Activated CD4-positive, alpha-beta T cell treated with anti-CD3 and anti-CD28 coated beads, Interleukin-2, amount 10 ng/mL, durations not matched to agents 24 days and 14 days (primary cell): ENCODE results near the gene AFG1L. TPM values are rescaled to one million over a fixed set of nuclear protein-coding genes. Genes with fewer than 3 reads are reported as not detected.
"Not testable (repeated sequence)": the region's sequence is repeated elsewhere in the genome, so short reads cannot be mapped to it uniquely, and the experiment has no call there.

Experiments
- DNase-seq: peaks from one replicate; pipeline ENCODE4 v3.0.0; 2022
- H3K27ac Mint-ChIP-seq: one replicate; pipeline ENCODE4 v1.8.0; 2022; ENCODE audit warnings: mild to moderate bottlenecking, mixed read lengths
- H3K27me3 Mint-ChIP-seq: one replicate; pipeline ENCODE4 v1.8.0; 2022; ENCODE audit warnings: mixed read lengths
- H3K36me3 Mint-ChIP-seq: one replicate; pipeline ENCODE4 v1.8.0; 2022; ENCODE audit warnings: low read depth, mild to moderate bottlenecking, mixed read lengths
- H3K4me1 Mint-ChIP-seq: one replicate; pipeline ENCODE4 v1.8.0; 2021; ENCODE audit warnings: mixed read lengths
- H3K4me3 Mint-ChIP-seq: one replicate; pipeline ENCODE4 v1.8.0; 2022; ENCODE audit warnings: mild to moderate bottlenecking, moderate library complexity, mixed read lengths
- H3K9me3 Mint-ChIP-seq: one replicate; pipeline ENCODE4 v1.8.0; 2021; ENCODE audit warnings: mixed read lengths
- intact Hi-C: fragments of 100-400 bp; cut with micrococcal nuclease; formaldehyde crosslinking; loops from one replicate; pipeline ENCODE4 v1.15.1; 2023
- total RNA-seq: library from RNA; stranded (reverse); gene quantifications from 2 replicates; pipeline ENCODE4 v1.2.3, GENCODE V29; 2022

The AFG1L gene
- total RNA-seq, 1 donor from 2014 or later: 6.3 TPM

GRCh38 chr6:108550256-108550655, 255.4 kb downstream of the AFG1L start:
- peaks cover 2% of the 10 kb centered on the region for H3K4me1 Mint-ChIP-seq
- H3K27ac Mint-ChIP-seq: no peak overlapping the region
- no peaks in the 10 kb centered on the region for H3K36me3 Mint-ChIP-seq
- peaks cover 40% of the 10 kb centered on the region for H3K27me3 Mint-ChIP-seq
- intact Hi-C loops: loop anchor here (10.0 kb wide), 1 partner anchor 935 kb away; the partner anchor contains the start of gene ZBTB24
- no peak overlapping the region for H3K4me3 Mint-ChIP-seq
- no peak for DNase-seq
- no peaks in the 10 kb centered on the region for H3K9me3 Mint-ChIP-seq

GRCh38 chr6:108555399-108556052, 260.7 kb downstream of the AFG1L start:
- peaks cover 43% of the 10 kb centered on the region for H3K27me3 Mint-ChIP-seq
- intact Hi-C loops: loop anchor here (5.0 to 10.0 kb wide), 4 partner anchors 342 to 929 kb away; partner anchors contain the start of genes SCML4 and ZBTB24

GRCh38 chr6:108556250-108556649, 261.4 kb downstream of the AFG1L start:
- H3K36me3 Mint-ChIP-seq: no peaks in the 10 kb centered on the region
- no peaks in the 10 kb centered on the region for H3K9me3 Mint-ChIP-seq
- H3K4me3 Mint-ChIP-seq: peak overlapping the region; percentile 2
- intact Hi-C loops: loop anchor here (5.0 to 10.0 kb wide), 4 partner anchors 341 to 929 kb away; partner anchors contain the start of genes SCML4 and ZBTB24
- H3K27me3 Mint-ChIP-seq: peaks cover 43% of the 10 kb centered on the region
- H3K27ac Mint-ChIP-seq: no peak overlapping the region
- no peak for DNase-seq
- H3K4me1 Mint-ChIP-seq: peaks cover 9% of the 10 kb centered on the region

More at GRCh38 chr6:108555399-108556052, 260.7 kb downstream of the AFG1L start:
- Mint-ChIP-seq H3K4me3 (no peak overlapping the region), H3K4me1 (peaks cover 9% of the 10 kb centered on the region), H3K36me3 (no peaks in the 10 kb centered on the region), H3K27ac (no peak overlapping the region), H3K9me3 (no peaks in the 10 kb centered on the region)
- DNase-seq: no peak

GRCh38 chr6:108556866-108557493, 262.1 kb downstream of the AFG1L start:
- peaks cover 4% of the 10 kb centered on the region for H3K36me3 Mint-ChIP-seq
- intact Hi-C loops: loop anchor here (5.0 to 10.0 kb wide), 4 partner anchors 340 to 928 kb away; partner anchors contain the start of genes SCML4 and ZBTB24
- H3K27ac Mint-ChIP-seq: peak overlapping the region; percentile 78
- H3K9me3 Mint-ChIP-seq: no peaks in the 10 kb centered on the region
- H3K4me1 Mint-ChIP-seq: peaks cover 10% of the 10 kb centered on the region
- H3K4me3 Mint-ChIP-seq: peak overlapping the region; percentile 88
- DNase-seq: no peak
- H3K27me3 Mint-ChIP-seq: peaks cover 44% of the 10 kb centered on the region

GRCh38 chr6:108557494-108558371, 262.9 kb downstream of the AFG1L start:
- peaks cover 9% of the 10 kb centered on the region for H3K36me3 Mint-ChIP-seq
- H3K9me3 Mint-ChIP-seq: no peaks in the 10 kb centered on the region
- DNase-seq: peak; percentile 89
- peak overlapping the region; percentile 93 for H3K27ac Mint-ChIP-seq
- peaks cover 45% of the 10 kb centered on the region for H3K27me3 Mint-ChIP-seq
- intact Hi-C loops: loop anchor here (1.0 to 10.0 kb wide), 12 partner anchors 225 to 927 kb away; partner anchors contain the start of genes ARMC2, SCML4, SEC63 and SESN1
- peak overlapping the region; percentile 88 for H3K4me3 Mint-ChIP-seq
- peaks cover 16% of the 10 kb centered on the region for H3K4me1 Mint-ChIP-seq

GRCh38 chr6:108558372-108559096, 263.7 kb downstream of the AFG1L start:
- Mint-ChIP-seq H3K9me3 (no peaks in the 10 kb centered on the region), H3K4me3 (peak overlapping the region; percentile 88), H3K27ac (peak overlapping the region; percentile 93), H3K4me1 (peaks cover 19% of the 10 kb centered on the region), H3K27me3 (peaks cover 44% of the 10 kb centered on the region), H3K36me3 (peaks cover 9% of the 10 kb centered on the region)
- peak; percentile 99 for DNase-seq
- intact Hi-C loops: loop anchor here (1.0 to 10.0 kb wide), 13 partner anchors 224 to 926 kb away; partner anchors contain the start of genes ARMC2, SCML4, SEC63 and SESN1

DNA sequence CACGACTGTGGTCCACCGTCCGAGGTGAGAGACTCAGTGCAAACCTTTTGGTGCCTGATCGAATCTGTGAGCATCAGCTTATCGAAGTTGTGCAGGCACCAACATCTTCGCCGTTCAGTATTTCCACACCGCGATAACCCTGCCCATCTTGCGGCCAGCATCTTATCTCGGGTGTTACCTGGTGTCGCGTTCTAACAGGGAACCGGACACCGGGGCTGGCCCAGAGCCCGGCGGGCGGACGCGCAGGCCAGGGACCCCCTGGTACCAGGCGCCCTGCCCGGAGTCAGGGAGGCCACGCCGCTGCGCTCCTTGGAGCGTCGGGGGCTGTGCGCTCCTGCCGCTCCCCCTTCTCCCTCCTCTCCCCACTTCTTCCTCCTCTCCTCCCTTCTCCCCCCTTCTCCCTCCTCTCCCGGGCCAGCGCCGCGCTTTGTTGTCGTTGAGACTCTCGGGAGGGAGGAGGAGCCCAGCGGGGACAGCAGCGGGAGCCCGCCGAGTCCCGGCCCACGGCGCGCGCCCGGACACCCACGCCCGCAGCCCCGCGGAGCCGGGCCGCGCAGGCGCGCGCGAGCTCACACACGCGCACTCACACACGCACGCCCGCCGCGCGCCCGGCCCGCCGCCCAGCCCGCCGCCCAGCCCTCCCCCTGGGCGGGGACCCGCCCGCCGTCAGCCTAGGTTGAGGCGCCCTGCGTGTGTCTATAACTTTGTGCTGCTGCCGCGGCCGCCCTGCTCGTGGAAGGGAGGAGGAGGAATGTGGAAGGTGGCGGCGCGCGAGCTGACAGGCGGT, 264.4 kb downstream of the AFG1L start:
- Mint-ChIP-seq H3K36me3 (peaks cover 9% of the 10 kb centered on the region), H3K4me1 (peaks cover 24% of the 10 kb centered on the region), H3K27me3 (peaks cover 37% of the 10 kb centered on the region), H3K9me3 (no peaks in the 10 kb centered on the region), H3K27ac (peak overlapping the region; percentile 93), H3K4me3 (peak overlapping the region; percentile 88)
- intact Hi-C loops: loop anchor here (1.0 to 10.0 kb wide), 8 partner anchors 324 to 926 kb away; partner anchors contain the start of genes SCML4, SEC63 and ZBTB24
- peak; percentile 96 for DNase-seq

- Mint-ChIP-seq H3K27me3 (peaks cover 33% of the 10 kb centered on the region), H3K4me1 (peaks cover 31% of the 10 kb centered on the region), H3K36me3 (peaks cover 9% of the 10 kb centered on the region), H3K9me3 (no peaks in the 10 kb centered on the region), H3K27ac (peak overlapping the region; percentile 68), H3K4me3 (peak overlapping the region; percentile 88)
- intact Hi-C loops: loop anchor here (1.0 to 10.0 kb wide), 8 partner anchors 323 to 925 kb away; partner anchors contain the start of genes SCML4, SEC63 and ZBTB24
- no peak for DNase-seq
These were observed 265.1 kb downstream of the AFG1L start for GRCh38 chr6:108559884-108560462.

DNA sequence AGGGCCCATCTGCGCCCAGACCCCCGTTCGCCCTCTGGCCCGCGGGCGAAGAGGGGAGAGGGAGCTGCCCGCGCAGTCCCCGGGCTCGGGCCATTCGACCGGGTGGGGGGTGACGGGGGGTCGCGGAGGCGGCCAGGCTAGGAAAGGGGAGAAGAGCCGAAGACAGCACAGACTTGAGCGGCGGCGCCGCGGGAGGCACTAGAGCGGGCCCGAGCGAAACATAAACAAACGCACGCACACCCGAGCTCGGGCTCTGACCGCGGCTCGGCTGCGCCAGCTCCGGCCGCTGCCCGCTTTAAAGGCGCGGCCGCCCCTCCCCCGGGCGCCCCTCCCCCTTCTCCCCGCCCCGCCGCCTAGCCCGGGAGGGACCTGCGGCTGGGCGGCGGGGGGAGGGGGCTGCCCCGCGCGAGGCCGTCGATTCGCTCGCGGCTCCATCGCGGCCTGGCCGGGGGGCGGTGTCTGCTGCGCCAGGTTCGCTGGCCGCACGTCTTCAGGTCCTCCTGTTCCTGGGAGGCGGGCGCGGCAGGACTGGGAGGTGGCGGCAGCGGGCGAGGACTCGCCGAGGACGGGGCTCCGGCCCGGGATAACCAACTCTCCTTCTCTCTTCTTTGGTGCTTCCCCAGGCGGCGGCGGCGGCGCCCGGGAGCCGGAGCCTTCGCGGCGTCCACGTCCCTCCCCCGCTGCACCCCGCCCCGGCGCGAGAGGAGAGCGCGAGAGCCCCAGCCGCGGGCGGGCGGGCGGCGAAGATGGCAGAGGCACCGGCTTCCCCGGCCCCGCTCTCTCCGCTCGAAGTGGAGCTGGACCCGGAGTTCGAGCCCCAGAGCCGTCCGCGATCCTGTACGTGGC, 265.8 kb downstream of the AFG1L start, which contains the start of gene FOXO3:
TSS of gene FOXO3 (plus strand) at position 455 of the 846 bp plus-strand sequence. CDS start at position 747, 292 bp downstream.
- Mint-ChIP-seq H3K4me1 (peaks cover 37% of the 10 kb centered on the region), H3K27me3 (peaks cover 28% of the 10 kb centered on the region), H3K4me3 (peak within 1 kb of the TSS; percentile 88), H3K27ac (peak within 1 kb of the TSS; percentile 68), H3K9me3 (no peaks in the 10 kb centered on the region), H3K36me3 (peaks cover 11% of the 10 kb centered on the region)
- DNase-seq: peak; percentile 87
- intact Hi-C loops: no loop called here

GRCh38 chr6:108561309-108561647, 266.4 kb downstream of the AFG1L start:
- H3K36me3 Mint-ChIP-seq: peaks cover 15% of the 10 kb centered on the region

GRCh38 chr6:108561742-108562502, 267.1 kb downstream of the AFG1L start:
- DNase-seq: peak; percentile 59
- H3K4me3 Mint-ChIP-seq: peak overlapping the region; percentile 68
- intact Hi-C loops: no loop called here
- peaks cover 39% of the 10 kb centered on the region for H3K4me1 Mint-ChIP-seq
- peaks cover 15% of the 10 kb centered on the region for H3K36me3 Mint-ChIP-seq
- H3K9me3 Mint-ChIP-seq: no peaks in the 10 kb centered on the region
- peaks cover 26% of the 10 kb centered on the region for H3K27me3 Mint-ChIP-seq
- peak overlapping the region; percentile 11 for H3K27ac Mint-ChIP-seq

More at GRCh38 chr6:108561309-108561647, 266.4 kb downstream of the AFG1L start:
- H3K9me3 Mint-ChIP-seq, intact Hi-C loops, H3K27ac Mint-ChIP-seq: not testable (repeated sequence)
- Mint-ChIP-seq H3K4me1 (peaks cover 42% of the 10 kb centered on the region), H3K4me3 (peak overlapping the region; percentile 58), H3K27me3 (peaks cover 31% of the 10 kb centered on the region)
- DNase-seq: peak; percentile 61
